Lung (tissue), 12 donors: ENCODE measurements around the gene CRMP1. TPM values are rescaled to one million over a fixed set of nuclear protein-coding genes. Genes with fewer than 3 reads are reported as not detected.

ENCODE experiments used
- ATAC-seq: fragments of 200-7000 bp; cut with Tn5 transposase; one replicate; pipeline ENCODE4 v1.9.1; 2020; ENCODE audit warnings: moderate number of reproducible peaks; ENCODE audit not compliant: insufficient read depth, low FRiP score
- DNase-seq, 3 donors: peaks; one replicate each; pipeline ENCODE4 v3.0.0-alpha.2; 2013 to 2017
- H3K27ac ChIP-seq, 2 donors: one replicate each; pipeline ENCODE4 v1.5.1; 2013; ENCODE audit warnings: mild to moderate bottlenecking in 2 of 2, moderate library complexity in 2 of 2, control low read depth in 1 of 2, inconsistent platforms in 1 of 2, low read depth in 1 of 2, low read length in 1 of 2
- H3K27me3 ChIP-seq, 3 donors: one replicate each; pipeline ENCODE4 v1.5.1; 2013; ENCODE audit warnings: low read length in 2 of 3; ENCODE audit not compliant: control insufficient read depth in 3 of 3, insufficient read depth in 3 of 3
- H3K36me3 ChIP-seq, 4 donors: one replicate each; pipeline ENCODE4 v1.5.1; 2013; ENCODE audit warnings: low read length in 4 of 4, mild to moderate bottlenecking in 1 of 4, moderate library complexity in 1 of 4; ENCODE audit not compliant: control insufficient read depth in 4 of 4, insufficient read depth in 4 of 4
- H3K4me1 ChIP-seq, 5 donors: one replicate each; pipeline ENCODE4 v1.5.1; 2013; ENCODE audit warnings: low read length in 5 of 5, mild to moderate bottlenecking in 2 of 5, moderate library complexity in 1 of 5; ENCODE audit not compliant: control insufficient read depth in 5 of 5, insufficient read depth in 5 of 5
- H3K4me3 ChIP-seq: one replicate; pipeline ENCODE4 v1.5.1; 2013; ENCODE audit warnings: mild to moderate bottlenecking, control low read depth, moderate library complexity
- H3K9ac ChIP-seq, 2 donors: one replicate each; pipeline ENCODE4 v1.5.1; 2013; ENCODE audit warnings: low read length in 2 of 2, control low read depth in 1 of 2; ENCODE audit not compliant: insufficient read depth in 1 of 2
- H3K9me3 ChIP-seq, 4 donors: one replicate each; pipeline ENCODE4 v1.5.1; 2013; ENCODE audit warnings: low read length in 3 of 4, mild to moderate bottlenecking in 1 of 4, moderate library complexity in 1 of 4; ENCODE audit not compliant: control insufficient read depth in 4 of 4, insufficient read depth in 3 of 4
- WGBS, 2 donors: extraction: QIAGEN DNeasy Blood & Tissue Kit; methylation state at CpG; one replicate each; pipeline ENCODE4 v1.1.7; 2013; 5-methylcytosine and 5-hydroxymethylcytosine counted together
- polyA plus RNA-seq, 2 donors: library from polyadenylated mRNA; stranded (reverse); fragments of 200-250 nt; gene quantifications; one replicate each; pipeline ENCODE4 v1.2.1, GENCODE V29; 2013
- total RNA-seq, 2 donors: library from RNA; depleted of rRNA in 1 of 2; stranded (reverse); fragments of >200 nt in 1 of 2; gene quantifications; one replicate each; pipeline ENCODE4 v1.2.1, GENCODE V29; 2014 to 2021
- TF ChIP-seq, protein P1 (sequence below): IDR thresholded peaks from 2 replicates; pipeline ENCODE4 v1.5.1; 2012; ENCODE audit warnings: mild to moderate bottlenecking; ENCODE audit errors: control extremely low read depth, extremely low read depth
- donor health status: control.
- donor health status: control.
- donor health status: Bipolar disorder and iron deficiency.
- donor health status: healthy.
- donor health status: DM: yes; HTN: yes; CAD: no.

The CRMP1 gene
- total and polyA plus RNA-seq, 4 donors: 2.1 to 24.4 (median 4.6) TPM

DNA sequence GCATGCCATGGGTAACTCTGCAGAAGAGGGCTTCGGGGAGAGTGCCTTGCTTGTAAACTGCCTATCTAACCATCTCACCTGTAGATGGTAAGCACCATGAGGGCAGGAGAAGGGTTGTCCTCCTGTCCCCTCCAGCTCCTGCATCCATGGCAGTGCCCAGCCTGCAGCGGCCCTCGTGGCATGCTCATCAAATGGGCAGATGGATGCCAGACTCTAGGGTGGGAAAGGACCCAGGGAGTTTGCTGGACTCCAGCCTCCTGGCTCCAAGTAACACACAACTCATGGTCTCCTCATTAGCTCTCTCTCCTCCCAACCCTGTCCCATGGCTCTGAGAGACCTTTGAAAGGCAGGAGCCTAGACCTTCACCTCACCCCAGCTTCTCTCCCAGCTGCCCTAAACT lies 29.7 kb upstream of the CRMP1 start:
- DNase-seq: no peak
- peaks cover 0 to 7% (median 4%) of the 10 kb centered on the region in 3 donors for H3K27me3 ChIP-seq
- TF ChIP-seq, protein P1, sequence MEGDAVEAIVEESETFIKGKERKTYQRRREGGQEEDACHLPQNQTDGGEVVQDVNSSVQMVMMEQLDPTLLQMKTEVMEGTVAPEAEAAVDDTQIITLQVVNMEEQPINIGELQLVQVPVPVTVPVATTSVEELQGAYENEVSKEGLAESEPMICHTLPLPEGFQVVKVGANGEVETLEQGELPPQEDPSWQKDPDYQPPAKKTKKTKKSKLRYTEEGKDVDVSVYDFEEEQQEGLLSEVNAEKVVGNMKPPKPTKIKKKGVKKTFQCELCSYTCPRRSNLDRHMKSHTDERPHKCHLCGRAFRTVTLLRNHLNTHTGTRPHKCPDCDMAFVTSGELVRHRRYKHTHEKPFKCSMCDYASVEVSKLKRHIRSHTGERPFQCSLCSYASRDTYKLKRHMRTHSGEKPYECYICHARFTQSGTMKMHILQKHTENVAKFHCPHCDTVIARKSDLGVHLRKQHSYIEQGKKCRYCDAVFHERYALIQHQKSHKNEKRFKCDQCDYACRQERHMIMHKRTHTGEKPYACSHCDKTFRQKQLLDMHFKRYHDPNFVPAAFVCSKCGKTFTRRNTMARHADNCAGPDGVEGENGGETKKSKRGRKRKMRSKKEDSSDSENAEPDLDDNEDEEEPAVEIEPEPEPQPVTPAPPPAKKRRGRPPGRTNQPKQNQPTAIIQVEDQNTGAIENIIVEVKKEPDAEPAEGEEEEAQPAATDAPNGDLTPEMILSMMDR: no peak

DNA sequence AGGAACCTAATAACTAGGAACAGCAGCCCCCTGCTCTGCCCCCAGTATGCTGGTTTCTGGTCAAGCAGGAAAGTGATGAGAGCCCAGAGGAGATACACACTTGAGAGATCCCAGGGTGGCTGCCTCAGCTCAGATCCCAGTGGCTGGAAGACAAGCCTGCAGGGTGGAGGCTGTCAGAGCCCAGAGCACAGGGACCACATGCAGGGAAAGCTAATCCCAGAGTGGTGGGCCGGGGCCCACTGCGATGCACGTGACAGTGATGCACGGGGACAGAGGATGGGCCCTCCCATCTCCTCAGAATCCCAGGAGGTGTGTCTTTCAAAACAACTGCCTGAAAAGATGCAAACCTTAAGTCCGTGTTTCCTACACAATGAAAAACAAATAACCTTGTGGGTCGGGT lies 29.1 kb upstream of the CRMP1 start:
- no peak overlapping the region for H3K27ac ChIP-seq
- H3K36me3 ChIP-seq: no peaks in the 10 kb centered on the region
- no peak overlapping the region for H3K9ac ChIP-seq
- no peak for ATAC-seq
- DNase-seq: no peak
- 47 to 50% methylated on average over 6 of the region's 6 CpGs for WGBS, 2 donors
- no peaks in the 10 kb centered on the region for H3K4me1 ChIP-seq
- peaks cover 0 to 7% (median 4%) of the 10 kb centered on the region in 3 donors for H3K27me3 ChIP-seq
- H3K9me3 ChIP-seq: peaks cover 0 to 6% (median 0%) of the 10 kb centered on the region in 4 donors
- TF ChIP-seq, protein P1: no peak
- no peak overlapping the region for H3K4me3 ChIP-seq

More for the DNA sequence above, 29.7 kb upstream of the CRMP1 start:
- H3K36me3 ChIP-seq: no peaks in the 10 kb centered on the region
- no peak overlapping the region for H3K9ac ChIP-seq
- 71 to 94% methylated on average over 3 of the region's 3 CpGs for WGBS, 2 donors
- H3K4me1 ChIP-seq: no peaks in the 10 kb centered on the region
- peaks cover 0 to 6% (median 0%) of the 10 kb centered on the region in 4 donors for H3K9me3 ChIP-seq
- H3K4me3 ChIP-seq: no peak overlapping the region
- ATAC-seq: no peak
- no peak overlapping the region for H3K27ac ChIP-seq

DNA sequence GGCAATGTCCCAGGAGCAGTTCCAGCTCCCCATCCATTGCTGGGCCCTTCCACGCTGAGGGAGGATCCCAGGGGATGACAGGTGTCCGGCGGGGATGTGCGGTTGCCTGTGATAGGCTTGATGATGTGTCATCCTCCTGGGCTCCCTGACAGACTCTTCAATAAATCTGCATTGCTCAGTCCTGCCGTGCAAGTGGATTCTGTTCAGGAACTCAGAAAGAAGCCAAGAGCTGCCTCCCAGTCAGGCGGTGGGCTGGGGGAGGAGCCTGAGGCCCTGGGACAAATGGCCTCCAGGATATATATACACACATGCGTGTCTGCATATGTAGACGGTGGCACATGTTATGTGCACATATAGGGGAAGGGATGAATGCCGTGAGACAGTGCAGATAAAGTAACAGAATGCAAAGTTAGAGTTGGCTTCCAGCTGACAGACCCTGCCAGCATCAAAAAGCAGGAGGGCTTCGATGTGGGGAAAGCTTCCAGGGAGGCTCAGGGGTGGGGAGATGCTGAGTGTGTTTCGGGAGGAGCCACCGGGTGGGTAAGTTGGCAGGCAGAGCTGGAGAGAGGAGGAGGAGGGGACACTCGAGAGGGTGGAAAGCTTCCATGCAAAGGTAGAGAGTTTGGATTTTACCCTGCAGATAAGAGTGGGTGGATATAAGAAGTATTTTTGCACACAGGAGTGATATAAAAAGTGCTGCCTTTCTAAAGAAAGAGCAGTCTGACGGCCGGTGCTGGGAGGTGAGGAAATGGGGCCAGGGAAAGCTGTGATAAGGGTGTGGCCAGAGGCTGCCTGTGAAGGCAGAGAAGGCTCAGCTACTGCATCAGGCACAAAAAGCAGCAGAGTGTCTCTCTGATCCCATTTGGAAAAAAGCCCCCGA lies 28.5 kb upstream of the CRMP1 start:
- TF ChIP-seq, protein P1: no peak
- Histone ChIP-seq H3K36me3 (no peaks in the 10 kb centered on the region), H3K27me3 (peaks cover 0 to 7% (median 4%) of the 10 kb centered on the region in 3 donors), H3K4me1 (no peaks in the 10 kb centered on the region), H3K4me3 (no peak overlapping the region), H3K27ac (no peak overlapping the region), H3K9ac (no peak overlapping the region), H3K9me3 (peaks cover 0 to 6% (median 0%) of the 10 kb centered on the region in 4 donors)
- ATAC-seq (no peak), DNase-seq (no peak)
- WGBS, 2 donors: 38 to 48% methylated on average over 16 of the region's 16 CpGs
